T-cell (primary cell): ENCODE data around the gene FCER2. TPM values are rescaled to one million over a fixed set of nuclear protein-coding genes. Genes with fewer than 3 reads are reported as not detected.

Experiments used
- ATAC-seq, 4 experiments: fragments of 200-7000 bp in 3 of 4; fragments of 150-1000 bp in 1 of 4; cut with Tn5 transposase; replicated peaks in 1 of 4; 1 replicate in 3 of 4; 2 replicates in 1 of 4; pipeline ENCODE4 v1.10.0; 2021; ENCODE audit warnings: moderate library complexity in 3 of 4, mild to moderate bottlenecking in 2 of 4, moderate number of reproducible peaks in 1 of 4
- CTCF ChIA-PET, 2 donors: fragments of 300-600 bp; sonication (Branson Sonifier 250); formaldehyde crosslinking; loops; one replicate each; lab custom pipeline; 2022; ENCODE audit warnings: antibody characterized with exemption in 2 of 2; lab: Charles Lee
- POLR2A ChIA-PET, 2 donors: fragments of 300-600 bp; sonication (Branson Sonifier 250); formaldehyde crosslinking; loops; one replicate each; lab custom pipeline; 2022; ENCODE audit warnings: antibody characterized with exemption in 2 of 2; lab: Charles Lee
- DNase-seq, 35 experiments: peaks; one replicate each; pipeline versions ENCODE4 v3.0.0 to v3.0.0-alpha.2; 2013 to 2023
- H3K27ac ChIP-seq: one replicate; pipeline ENCODE4 v1.5.1; 2013; ENCODE audit warnings: low read length
- H3K27me3 ChIP-seq, 2 experiments: replicated peaks in 1 of 2; 1 replicate in 1 of 2; 2 replicates in 1 of 2; pipeline versions ENCODE4 v1.6.1 to v1.7.0; 2013; ENCODE audit warnings: low read length in 1 of 2, mixed read lengths in 1 of 2; ENCODE audit not compliant: control insufficient read depth in 2 of 2, insufficient read depth in 2 of 2; ENCODE audit errors: extremely low read depth in 1 of 2
- H3K36me3 ChIP-seq, 2 donors: 1 replicate in 1 of 2; 2 replicates in 1 of 2; pipeline versions ENCODE4 v1.6.1 to v1.7.0; 2013; ENCODE audit warnings: low read length in 1 of 2; ENCODE audit not compliant: control insufficient read depth in 2 of 2, insufficient read depth in 1 of 2; ENCODE audit errors: extremely low read depth in 1 of 2
- H3K4me1 ChIP-seq, 2 experiments: 1 replicate in 1 of 2; 2 replicates in 1 of 2; pipeline versions ENCODE4 v1.6.1 to v1.7.0; 2013; ENCODE audit warnings: low read length in 2 of 2, mixed read lengths in 1 of 2; ENCODE audit not compliant: insufficient read depth in 2 of 2, control insufficient read depth in 1 of 2; ENCODE audit errors: extremely low read depth in 1 of 2
- H3K4me3 ChIP-seq, 2 donors: 1 replicate in 1 of 2; 2 replicates in 1 of 2; pipeline versions ENCODE4 v1.5.1 to v1.7.0; 2013; ENCODE audit warnings: mild to moderate bottlenecking in 2 of 2, low read length in 1 of 2, moderate library complexity in 1 of 2; ENCODE audit not compliant: control insufficient read depth in 1 of 2; ENCODE audit errors: extremely low read depth in 1 of 2
- H3K9me3 ChIP-seq: 2 replicates; pipeline ENCODE4 v1.7.0; 2013
- H3K27ac Mint-ChIP-seq, 2 donors: one replicate each; pipeline ENCODE4 v1.8.0; 2020 to 2021; ENCODE audit warnings: mild to moderate bottlenecking in 2 of 2, mixed read lengths in 2 of 2
- H3K27me3 Mint-ChIP-seq, 2 donors: one replicate each; pipeline ENCODE4 v1.8.0; 2021 to 2022; ENCODE audit warnings: mixed read lengths in 2 of 2
- H3K36me3 Mint-ChIP-seq: one replicate; pipeline ENCODE4 v1.8.0; 2021; ENCODE audit warnings: mixed read lengths
- H3K4me1 Mint-ChIP-seq, 3 donors: one replicate each; pipeline ENCODE4 v1.8.0; 2020 to 2022; ENCODE audit warnings: mixed read lengths in 3 of 3, mild to moderate bottlenecking in 1 of 3
- H3K4me3 Mint-ChIP-seq, 3 donors: one replicate each; pipeline ENCODE4 v1.8.0; 2020 to 2022; ENCODE audit warnings: mild to moderate bottlenecking in 3 of 3, mixed read lengths in 3 of 3, moderate library complexity in 3 of 3
- H3K9me3 Mint-ChIP-seq, 3 donors: one replicate each; pipeline ENCODE4 v1.8.0; 2020 to 2022; ENCODE audit warnings: mixed read lengths in 3 of 3
- WGBS: methylation state at CpG from one replicate; pipeline ENCODE4 v1.1.5; 2013; ENCODE audit warnings: missing lambda C conversion rate; ENCODE audit not compliant: insufficient coverage; 5-methylcytosine and 5-hydroxymethylcytosine counted together
- total RNA-seq, 35 experiments: library from RNA in 6 of 35; stranded (reverse) in 6 of 35; fragments of 120-200 nt in 1 of 35; gene quantifications; one replicate each; pipeline versions ENCODE4 v1.2.1 to v1.2.4 and lab custom pipeline; 2013 to 2026

The FCER2 gene
- total RNA-seq, 5 donors from 2014 or later (not counting 1 experiment from before 2014, with no cell fraction given), result 0.90 to 2.5 (median 1.2) TPM

GRCh38 chr19:7681340-7682174 is 20.4 kb downstream of the FCER2 start:
- peak overlapping the region; percentile 86 to 100 for H3K4me3 ChIP-seq
- H3K27me3 ChIP-seq, result peaks cover 0 to 27% of the 10 kb centered on the region in 2 experiments
- peak overlapping the region; percentile 78 for H3K27ac ChIP-seq
- Mint-ChIP-seq H3K4me3 (peak overlapping the region; percentile 85 to 92 (median 87)), H3K4me1 (peaks cover 30 to 48% (median 35%) of the 10 kb centered on the region in 3 donors), H3K36me3 (peaks cover 12% of the 10 kb centered on the region), H3K27ac (peak overlapping the region; percentile 86 to 89), H3K27me3 (peaks cover 10 to 22% of the 10 kb centered on the region in 2 donors), H3K9me3 (no peaks in the 10 kb centered on the region)
- peaks cover 8 to 16% of the 10 kb centered on the region in 2 donors for H3K36me3 ChIP-seq
- ChIA-PET CTCF (interaction anchor here in 1 of 2 donors (0.6 to 1.7 kb wide), 17 partner anchors 13 to 222 kb away, joined by 3 to 24 read pairs (median 3); partner anchors contain the start of genes MAP2K7, PET100, RETN and XAB2), POLR2A (interaction anchor here in 1 of 2 donors (0.5 to 0.7 kb wide), 2 partner anchors 23 to 469 kb away, joined by 4 to 5 read pairs; no protein-coding TSS in a partner anchor)
- DNase-seq (peak; percentile 64 to 91 (median 80)), ATAC-seq (peak; percentile 52 to 61 (median 58))
- H3K9me3 ChIP-seq, result no peaks in the 10 kb centered on the region
- 15% methylated on average over 29 of the region's 43 CpGs for WGBS
- H3K4me1 ChIP-seq, result peaks cover 18 to 43% of the 10 kb centered on the region in 2 experiments

- ChIA-PET CTCF (interaction anchor here in 1 of 2 donors (0.6 to 1.7 kb wide), 17 partner anchors 12 to 223 kb away, joined by 3 to 24 read pairs (median 3); partner anchors contain the start of genes MAP2K7, PET100, RETN and XAB2), POLR2A (interaction anchor here (0.5 to 0.7 kb wide), 5 partner anchors 12 to 468 kb away, joined by 3 to 5 read pairs (median 4); no protein-coding TSS in a partner anchor)
- peaks cover 0 to 30% of the 10 kb centered on the region in 2 experiments for H3K27me3 ChIP-seq
- under 1% methylated on average over 58 of the region's 79 CpGs for WGBS
- Mint-ChIP-seq H3K27me3 (peaks cover 14 to 28% of the 10 kb centered on the region in 2 donors), H3K4me3 (peak within 1 kb of the TSS; percentile 85 to 92 (median 87)), H3K4me1 (peaks cover 34 to 55% (median 43%) of the 10 kb centered on the region in 3 donors), H3K9me3 (no peaks in the 10 kb centered on the region), H3K36me3 (peaks cover 12% of the 10 kb centered on the region), H3K27ac (peak within 1 kb of the TSS; percentile 86 to 89)
- H3K9me3 ChIP-seq, result no peaks in the 10 kb centered on the region
- H3K4me3 ChIP-seq, result peak within 1 kb of the TSS; percentile 86 to 100
- peak within 1 kb of the TSS; percentile 78 for H3K27ac ChIP-seq
- peak; percentile 67 to 94 (median 80) for DNase-seq
- ATAC-seq, result peak; percentile 62 to 77 (median 74)
- H3K36me3 ChIP-seq, result peaks cover 8 to 16% of the 10 kb centered on the region in 2 donors
- peaks cover 19 to 49% of the 10 kb centered on the region in 2 experiments for H3K4me1 ChIP-seq
Measured at GRCh38 chr19:7680606-7681339, 21.2 kb downstream of the FCER2 start, which contains the start of gene TRAPPC5. Gene TRAPPC5, plus strand, starts transcription at chr19:7680833. Its CDS starts 1,421 bp downstream, at chr19:7682254.

GRCh38 chr19:7679771-7680605 is 21.9 kb downstream of the FCER2 start:
- peak overlapping the region; percentile 50 to 100 for H3K4me3 ChIP-seq
- no peak overlapping the region for H3K27ac ChIP-seq
- 50% methylated on average over 13 of the region's 22 CpGs for WGBS
- ChIA-PET POLR2A (interaction anchor here (0.5 to 0.6 kb wide), 3 partner anchors 11 to 380 kb away, joined by 3 to 5 read pairs (median 3); no protein-coding TSS in a partner anchor), CTCF (interaction anchor here in 1 of 2 donors (0.8 to 1.7 kb wide), 8 partner anchors 11 to 224 kb away, joined by 3 to 24 read pairs (median 4); partner anchors contain the start of genes MAP2K7 and RETN)
- H3K4me1 Mint-ChIP-seq, result peaks cover 35 to 54% (median 40%) of the 10 kb centered on the region in 3 donors
- H3K36me3 Mint-ChIP-seq, result peaks cover 5% of the 10 kb centered on the region
- ATAC-seq (no peak), DNase-seq (no peak)
- no peaks in the 10 kb centered on the region for H3K9me3 Mint-ChIP-seq
- peaks cover 0 to 38% of the 10 kb centered on the region in 2 experiments for H3K27me3 ChIP-seq
- peak overlapping the region; percentile 69 to 92 (median 75) for H3K4me3 Mint-ChIP-seq
- H3K27ac Mint-ChIP-seq, result peak overlapping the region; percentile 31 to 34
- H3K36me3 ChIP-seq, result peaks cover 5 to 16% of the 10 kb centered on the region in 2 donors
- H3K9me3 ChIP-seq, result no peaks in the 10 kb centered on the region
- H3K4me1 ChIP-seq, result peaks cover 19 to 49% of the 10 kb centered on the region in 2 experiments
- H3K27me3 Mint-ChIP-seq, result peaks cover 15 to 30% of the 10 kb centered on the region in 2 donors

- 42% methylated on average over 16 of the region's 30 CpGs for WGBS
- Histone ChIP-seq H3K4me1 (peaks cover 22 to 49% of the 10 kb centered on the region in 2 experiments), H3K27ac (no peak overlapping the region), H3K9me3 (no peaks in the 10 kb centered on the region), H3K4me3 (no peak overlapping the region), H3K36me3 (peaks cover 4 to 16% of the 10 kb centered on the region in 2 donors), H3K27me3 (peaks cover 0 to 41% of the 10 kb centered on the region in 2 experiments)
- Mint-ChIP-seq H3K4me1 (peaks cover 39 to 59% (median 47%) of the 10 kb centered on the region in 3 donors), H3K4me3 (peak overlapping the region; percentile 69 to 92 (median 75)), H3K9me3 (no peaks in the 10 kb centered on the region), H3K36me3 (peaks cover 5% of the 10 kb centered on the region), H3K27me3 (peaks cover 15 to 30% of the 10 kb centered on the region in 2 donors), H3K27ac (peak overlapping the region in 1 of 2 donors; percentile 68)
- DNase-seq (peak; percentile 45 to 85 (median 71)), ATAC-seq (peak; percentile 61 to 77 (median 66))
- POLR2A ChIA-PET, result no interaction called here
- CTCF ChIA-PET, result interaction anchor here in 1 of 2 donors (0.6 to 0.7 kb wide), 3 partner anchors 27 to 265 kb away, joined by 3 to 4 read pairs (median 3); no protein-coding TSS in a partner anchor
Measured at GRCh38 chr19:7678971-7679751, 22.8 kb downstream of the FCER2 start.
